IMR-90 (cell line): ENCODE data around the gene HYPK. TPM values are rescaled to one million over a fixed set of nuclear protein-coding genes. Genes with fewer than 3 reads are reported as not detected.
A peak's percentile ranks its signal among the peaks of the same experiment; 100 is the strongest.

Experiments
- ATAC-seq: fragments of 200-7000 bp; cut with Tn5 transposase; 2 replicates; pipeline ENCODE4 v1.9.1; 2020; ENCODE audit warnings: low read depth, mild to moderate bottlenecking, moderate library complexity
- BruUV-seq: library from RNA; stranded (reverse); fragments of 400-500 nt; replicated peaks from 2 replicates; lab custom pipeline; 2021; lab: Mats Ljungman, UMichigan
- CTCF ChIA-PET: fragments of 300-600 bp; formaldehyde crosslinking; extraction: SDS; loops from one replicate; lab custom pipeline; 2021; ENCODE audit warnings: antibody characterized with exemption; lab: Yijun Ruan, JAX
- POLR2A ChIA-PET: fragments of 300-600 bp; sonication (Branson Sonifier 250); formaldehyde crosslinking; loops from one replicate; lab custom pipeline; 2022; ENCODE audit warnings: antibody characterized with exemption; ENCODE audit not compliant: unreplicated experiment; lab: Charles Lee
- DNase-seq: peaks from one replicate; pipeline ENCODE4 v3.0.0; 2013
- H2AFZ ChIP-seq: replicated peaks from 2 replicates; pipeline ENCODE3; 2013; ENCODE audit warnings: low read length, mild to moderate bottlenecking; ENCODE audit not compliant: poor library complexity
- H2AK5ac ChIP-seq: 2 replicates; pipeline ENCODE4 v1.6.1; 2013; ENCODE audit warnings: low read depth, low read length, inconsistent platforms
- H2AK9ac ChIP-seq: replicated peaks from 2 replicates; pipeline ENCODE3; 2013; ENCODE audit warnings: mild to moderate bottlenecking, low read depth, low read length, moderate library complexity; ENCODE audit not compliant: poor library complexity
- H2BK120ac ChIP-seq: 2 replicates; pipeline ENCODE4 v1.6.1; 2013; ENCODE audit warnings: low read depth, low read length, inconsistent platforms
- H2BK15ac ChIP-seq: 3 replicates; pipeline ENCODE4 v1.6.1; 2013; ENCODE audit warnings: low read depth, low read length, inconsistent platforms
- H2BK20ac ChIP-seq: 2 replicates; pipeline ENCODE4 v1.6.1; 2013; ENCODE audit warnings: low read depth, mild to moderate bottlenecking, inconsistent platforms, low read length, moderate library complexity
- H2BK5ac ChIP-seq: 2 replicates; pipeline ENCODE4 v1.6.1; 2013; ENCODE audit warnings: mild to moderate bottlenecking, low read depth, low read length, inconsistent platforms; ENCODE audit not compliant: poor library complexity, severe bottlenecking
- H3K14ac ChIP-seq: replicated peaks from 2 replicates; pipeline ENCODE4 v1.6.1; 2013; ENCODE audit warnings: low read depth, low read length, inconsistent platforms
- H3K18ac ChIP-seq: 2 replicates; pipeline ENCODE4 v1.6.1; 2013; ENCODE audit warnings: low read depth, low read length, control low read depth
- H3K23ac ChIP-seq: 2 replicates; pipeline ENCODE4 v1.6.1; 2013; ENCODE audit warnings: low read depth, low read length, inconsistent platforms
- H3K27ac ChIP-seq: 2 replicates; pipeline ENCODE4 v1.5.1; 2013; ENCODE audit warnings: mild to moderate bottlenecking, control low read depth, low read length; ENCODE audit not compliant: insufficient read depth
- H3K27me3 ChIP-seq: 2 replicates; pipeline ENCODE4 v1.6.1; 2013; ENCODE audit warnings: low read length; ENCODE audit not compliant: control insufficient read depth, insufficient read depth
- H3K36me3 ChIP-seq: 2 replicates; pipeline ENCODE4 v1.6.1; 2013; ENCODE audit warnings: low read length, mixed read lengths; ENCODE audit not compliant: control insufficient read depth, insufficient read depth
- H3K4ac ChIP-seq: 2 replicates; pipeline ENCODE4 v1.6.1; 2013; ENCODE audit warnings: low read depth, low read length, inconsistent platforms
- H3K4me1 ChIP-seq: 2 replicates; pipeline ENCODE4 v1.6.1; 2013; ENCODE audit warnings: low read length, mixed read lengths; ENCODE audit not compliant: control insufficient read depth, insufficient read depth
- H3K4me2 ChIP-seq: 2 replicates; pipeline ENCODE4 v1.6.1; 2013; ENCODE audit warnings: low read depth, mild to moderate bottlenecking, control low read depth, low read length, moderate library complexity
- H3K4me3 ChIP-seq: 2 replicates; pipeline ENCODE4 v1.5.1; 2013; ENCODE audit warnings: low read depth, mild to moderate bottlenecking, control low read depth, low read length, moderate library complexity; ENCODE audit not compliant: insufficient read depth
- H3K56ac ChIP-seq: 2 replicates; pipeline ENCODE4 v1.6.1; 2013; ENCODE audit warnings: low read length, inconsistent platforms; ENCODE audit not compliant: insufficient read depth; ENCODE audit errors: extremely low read depth
- H3K79me1 ChIP-seq, 2 experiments: 2 replicates each; pipeline ENCODE4 v1.6.1; 2013; ENCODE audit warnings: low read length in 2 of 2, inconsistent platforms in 1 of 2, low read depth in 1 of 2
- H3K9ac ChIP-seq: 2 replicates; pipeline ENCODE4 v1.6.1; 2013; ENCODE audit warnings: low read depth, low read length, control low read depth
- H3K9me1 ChIP-seq: 2 replicates; pipeline ENCODE4 v1.6.1; 2013; ENCODE audit warnings: low read length, inconsistent platforms; ENCODE audit not compliant: insufficient read depth
- H3K9me3 ChIP-seq: 2 replicates; pipeline ENCODE4 v1.6.1; 2013; ENCODE audit warnings: low read length; ENCODE audit not compliant: control insufficient read depth, insufficient read depth
- H4K20me1 ChIP-seq: 2 replicates; pipeline ENCODE4 v1.6.1; 2013; ENCODE audit warnings: low read length, inconsistent platforms; ENCODE audit not compliant: insufficient read depth
- H4K5ac ChIP-seq: 2 replicates; pipeline ENCODE4 v1.6.1; 2013; ENCODE audit warnings: mild to moderate bottlenecking, low read depth, low read length, control low read depth
- H4K8ac ChIP-seq, 2 experiments: 2 replicates each; pipeline ENCODE4 v1.6.1; 2013; ENCODE audit warnings: low read depth in 2 of 2, low read length in 2 of 2, control low read depth in 1 of 2, inconsistent platforms in 1 of 2
- H4K91ac ChIP-seq: 2 replicates; pipeline ENCODE4 v1.6.1; 2013; ENCODE audit warnings: low read depth, low read length, inconsistent platforms; ENCODE audit not compliant: insufficient read depth
- CEBPB ChIP-seq: IDR thresholded peaks from 2 replicates; pipeline ENCODE4 v1.6.1; 2012; ENCODE audit warnings: low read depth, low read length, improper control_type of control experiment
- CTCF ChIP-seq: conservative IDR thresholded peaks from 2 replicates; pipeline ENCODE4 v1.5.1; 2012; ENCODE audit warnings: mild to moderate bottlenecking, low read depth, low read length, improper control_type of control experiment
- ELK1 ChIP-seq: fragments of 150-350 bp; IDR thresholded peaks from 2 replicates; pipeline ENCODE4 v1.6.1; 2016; ENCODE audit warnings: low read depth, mild to moderate bottlenecking, low read length, moderate library complexity, borderline replicate concordance
- MXI1 ChIP-seq: IDR thresholded peaks from 2 replicates; pipeline ENCODE4 v1.6.1; 2012; ENCODE audit warnings: low read depth, mild to moderate bottlenecking, low read length, moderate library complexity, borderline replicate concordance
- NFE2L2 ChIP-seq: fragments of 150-350 bp; IDR thresholded peaks from 2 replicates; pipeline ENCODE4 v1.6.1; 2016; ENCODE audit warnings: low read depth, mild to moderate bottlenecking, low read length
- POLR2A ChIP-seq: IDR thresholded peaks from 2 replicates; pipeline ENCODE4 v1.6.1; 2012; ENCODE audit warnings: mild to moderate bottlenecking, low read depth, low read length
- RAD21 ChIP-seq: IDR thresholded peaks from 2 replicates; pipeline ENCODE4 v1.6.1; 2012; ENCODE audit warnings: low read length, improper control_type of control experiment
- RFX5 ChIP-seq: IDR thresholded peaks from 2 replicates; pipeline ENCODE4 v1.8.0; 2012; ENCODE audit warnings: low read depth, mild to moderate bottlenecking, low read length, moderate library complexity
- USF2 ChIP-seq: fragments of 150-350 bp; IDR thresholded peaks from 2 replicates; pipeline ENCODE4 v1.6.1; 2017; ENCODE audit warnings: mild to moderate bottlenecking, antibody characterized with exemption, low read length, low read depth
- WGBS, 2 experiments: methylation state at CpG; one replicate each; pipeline versions ENCODE4 v1.1.5 to v1.1.7; 2013; ENCODE audit warnings: missing lambda C conversion rate in 2 of 2; ENCODE audit not compliant: insufficient read length in 1 of 2; ENCODE audit errors: extremely low coverage in 2 of 2; 5-methylcytosine and 5-hydroxymethylcytosine counted together
- dilution Hi-C: fragments of 300-500 bp; cut with HindIII; formaldehyde crosslinking; loops from one replicate; pipeline ENCODE4 v1.14.3; 2018; ENCODE audit warnings: low sequenced_read_pairs; ENCODE audit not compliant: unreplicated experiment
- in situ Hi-C: fragments of 300-500 bp; cut with MboI; formaldehyde crosslinking; loops from 3 replicates; pipeline ENCODE4 v1.14.3; 2019; ENCODE audit warnings: low sequenced_read_pairs, inconsistent platforms, mixed read lengths
- intact Hi-C: fragments of 100-400 bp; cut with micrococcal nuclease; formaldehyde crosslinking; loops from 2 replicates; pipeline ENCODE4 v1.10.0; 2022
- polyA plus RNA-seq, 3 experiments: library from polyadenylated mRNA; depleted of rRNA; stranded (reverse); fragments of >200 nt; gene quantifications; 2 replicates each; pipeline ENCODE4 v1.2.3, GENCODE V29; 2012; ENCODE audit warnings: low replicate concordance in 1 of 3
- total RNA-seq: library from RNA; depleted of rRNA; stranded (reverse); fragments of >200 nt; gene quantifications from 2 replicates; pipeline ENCODE4 v1.2.3, GENCODE V29; 2012

The HYPK gene
- total and polyA plus RNA-seq, 2 of the 4 experiments (the other 2 are of a cell fraction) = 1.4 to 9.1 TPM

DNA sequence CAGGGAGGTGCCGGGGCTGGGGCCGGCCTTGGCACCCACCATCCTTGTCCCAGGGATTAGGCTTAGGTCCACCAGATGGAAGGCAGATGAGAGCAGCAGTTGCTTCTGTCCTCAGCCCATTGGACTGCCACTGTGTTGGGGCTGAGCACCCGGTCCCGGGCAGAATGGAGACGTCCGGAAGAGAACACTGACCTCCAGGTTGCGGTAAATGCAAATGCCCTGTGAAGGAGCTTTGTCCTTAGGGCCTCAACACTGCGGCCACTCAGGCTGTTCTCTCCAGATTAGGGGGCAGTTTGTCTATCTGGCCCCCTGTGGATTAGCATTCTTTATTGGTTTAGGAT lies 484 bp upstream of the HYPK start, which contains the start of gene SERINC4:
TSS of gene SERINC4 (minus strand) at position 276 of the 341 bp plus-strand sequence. CDS start at position 42, 234 bp downstream.
- dilution Hi-C loops = no loop called here
- Histone ChIP-seq H3K9me1 (peaks cover 19% of the 10 kb centered on the region), H3K56ac (peak within 1 kb of the TSS; percentile 42), H3K27me3 (no peaks in the 10 kb centered on the region), H2BK15ac (peak within 1 kb of the TSS; percentile 46; the same call in 1 of the 3 replicates), H3K4ac (peak within 1 kb of the TSS; percentile 84), H3K9me3 (no peaks in the 10 kb centered on the region), H2BK120ac (peak within 1 kb of the TSS; percentile 20; the same call in 1 of the 2 replicates), H4K8ac (peak within 1 kb of the TSS; percentile 77 to 94), H3K18ac (peak within 1 kb of the TSS; percentile 22), H3K4me3 (peak within 1 kb of the TSS; percentile 80), H3K36me3 (peaks cover 47% of the 10 kb centered on the region), H3K9ac (peak within 1 kb of the TSS; percentile 92), H4K5ac (peak within 1 kb of the TSS; percentile 82), H3K79me1 (peaks cover 16 to 64% of the 10 kb centered on the region in 2 experiments), H3K27ac (peak within 1 kb of the TSS; percentile 78), H2AK9ac (peak within 1 kb of the TSS; percentile 83), H2BK20ac (peak within 1 kb of the TSS; percentile 46), H2AK5ac (peak within 1 kb of the TSS; percentile 91), H3K23ac (peak within 1 kb of the TSS; percentile 77; the same call in 1 of the 2 replicates), H4K91ac (peak within 1 kb of the TSS; percentile 71), H3K14ac (peak within 1 kb of the TSS; percentile 91), H4K20me1 (peaks cover 27% of the 10 kb centered on the region), H3K4me1 (peaks cover 10% of the 10 kb centered on the region), H2BK5ac (peak within 1 kb of the TSS; percentile 80), H3K4me2 (peak within 1 kb of the TSS; percentile 98), H2AFZ (peak within 1 kb of the TSS; percentile 91)
- CTCF ChIA-PET = no interaction called here
- in situ Hi-C loops = no loop called here
- 90% methylated on average over 4 of the region's 8 CpGs; no CpG with 5 or more reads in 1 of the 2 experiments for WGBS, 2 experiments
- BruUV-seq = no TSS peak
- DNase-seq (no peak), ATAC-seq (no peak)
- intact Hi-C loops = no loop called here
- TF ChIP-seq RAD21 (no peak), ELK1 (no peak), CEBPB (no peak), NFE2L2 (no peak), MXI1 (no peak), USF2 (no peak), POLR2A (no peak), CTCF (no peak), RFX5 (no peak)
- POLR2A ChIA-PET = no interaction called here
